HuH-7.5 (cell line): ENCODE data around the gene ATP8A2.
A peak's percentile ranks its signal among the peaks of the same experiment; 100 is the strongest.
"Not testable (repeated sequence)": the region's sequence is repeated elsewhere in the genome, so short reads cannot be mapped to it uniquely, and the experiment has no call there.

Experiments used
- DNase-seq: peaks from one replicate; pipeline ENCODE4 v3.0.0; 2011; ENCODE audit warnings: low spot score

ATP8A2 gene

DNA sequence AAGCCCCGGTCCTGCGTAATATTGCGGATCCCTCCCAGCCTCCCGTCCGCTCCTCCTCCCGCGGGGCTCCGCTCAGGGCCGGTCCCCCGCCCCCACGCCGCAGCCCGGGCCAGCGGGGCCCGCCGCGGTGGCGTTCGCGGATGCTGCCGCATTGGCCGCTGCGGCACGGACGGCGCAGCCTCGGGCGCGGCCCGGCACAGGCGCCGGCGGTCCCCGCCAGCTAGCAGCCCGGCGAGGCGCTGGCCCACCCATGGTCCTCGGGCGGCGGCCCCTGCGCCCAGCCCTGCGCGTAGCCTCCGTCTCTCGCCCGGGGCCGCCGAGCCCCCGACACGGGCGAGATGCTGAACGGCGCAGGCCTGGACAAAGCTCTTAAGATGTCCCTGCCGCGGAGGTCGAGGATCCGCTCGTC lies at the start of gene ATP8A2:
TSS of gene ATP8A2 (plus strand) at position 100 of the 409 bp plus-strand sequence. CDS start at position 339, 239 bp downstream.
- DNase-seq = no peak

GRCh38 chr13:25324100-25324499 lies 47.7 kb upstream of the ATP8A2 start:
- no peak for DNase-seq

- no peak for DNase-seq
Measured at GRCh38 chr13:25329706-25330105, 42.1 kb upstream of the ATP8A2 start.

- DNase-seq = no peak
Measured at GRCh38 chr13:25330541-25330940, 41.2 kb upstream of the ATP8A2 start.

GRCh38 chr13:25335856-25336255 lies 35.9 kb upstream of the ATP8A2 start:
- no peak for DNase-seq

DNA sequence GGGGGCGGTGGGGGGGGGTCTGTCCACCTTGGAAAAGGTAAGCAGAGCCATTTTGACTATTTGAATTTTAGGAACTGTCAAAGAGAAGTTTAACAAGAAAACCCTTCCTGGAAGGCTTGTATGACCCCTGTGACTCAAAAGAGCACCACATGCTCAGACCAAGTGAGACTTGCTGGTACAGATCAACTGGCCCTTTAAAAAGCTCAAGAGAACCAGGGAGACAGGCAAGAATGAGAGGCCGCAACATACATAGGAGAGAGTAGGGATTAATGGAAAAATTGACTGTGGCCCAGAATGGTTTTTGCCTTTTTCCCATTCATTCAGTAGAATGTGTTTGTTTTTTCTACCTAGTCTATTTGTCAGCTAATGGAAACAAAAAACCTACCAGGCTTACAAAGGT lies 26.2 kb upstream of the ATP8A2 start:
- DNase-seq = no peak

DNA sequence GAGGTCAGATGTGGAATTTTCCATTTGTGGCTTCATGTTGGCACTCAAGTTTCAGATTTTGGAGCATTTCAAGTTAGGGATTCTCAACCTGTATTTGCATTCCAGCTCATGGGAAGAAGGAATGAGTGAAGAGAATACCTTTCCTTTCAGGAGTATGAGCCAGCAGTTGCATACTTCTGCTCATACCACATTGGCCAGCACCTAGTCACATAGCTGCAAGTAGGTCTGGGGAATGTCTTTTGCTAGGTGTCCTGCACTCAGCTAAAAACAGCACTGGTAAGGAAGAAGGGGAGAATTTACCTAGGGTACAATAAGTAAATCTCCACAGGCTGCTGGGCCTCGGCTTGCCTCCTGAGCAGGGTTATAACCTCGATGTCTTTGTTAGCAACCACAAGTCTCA lies 24.6 kb upstream of the ATP8A2 start:
- no peak for DNase-seq

DNA sequence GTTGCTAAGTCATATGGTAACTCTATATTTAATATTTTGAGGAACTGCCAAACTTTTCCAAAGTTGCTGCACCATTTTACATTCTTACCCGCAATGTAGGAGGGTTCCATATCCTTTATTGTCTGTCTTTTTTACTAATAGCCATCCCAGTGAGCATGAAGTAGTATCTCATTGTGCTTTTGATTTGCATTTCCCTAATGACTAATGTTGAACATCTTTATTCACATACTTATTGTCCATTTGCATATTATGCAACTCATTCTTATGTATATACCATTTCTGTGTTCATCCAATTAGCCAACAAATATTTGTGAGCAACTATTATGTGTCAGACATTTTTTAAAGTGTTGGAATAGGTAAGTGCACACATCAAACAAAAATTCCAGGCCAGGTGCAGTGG lies 20.4 kb upstream of the ATP8A2 start:
- no peak for DNase-seq

DNA sequence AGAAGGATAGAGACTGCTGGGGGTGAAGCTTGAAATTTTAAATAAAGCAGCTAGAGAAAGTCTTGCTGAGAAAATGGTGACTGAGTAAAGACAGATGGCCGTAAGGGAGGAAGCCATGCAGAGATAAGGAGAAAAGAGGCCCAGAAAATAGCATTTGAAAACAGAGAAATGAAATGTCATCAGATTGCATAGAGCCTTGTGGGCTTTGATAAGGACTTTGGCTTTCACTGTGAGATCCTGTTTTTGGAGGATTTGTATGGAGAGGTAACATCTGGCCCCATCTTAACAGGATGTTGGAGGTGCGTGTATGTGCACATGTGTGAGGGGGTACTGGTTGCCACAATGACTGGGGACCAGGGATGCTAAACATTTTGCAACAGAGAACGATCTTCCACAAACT lies 19.5 kb upstream of the ATP8A2 start:
- no peak for DNase-seq

DNA sequence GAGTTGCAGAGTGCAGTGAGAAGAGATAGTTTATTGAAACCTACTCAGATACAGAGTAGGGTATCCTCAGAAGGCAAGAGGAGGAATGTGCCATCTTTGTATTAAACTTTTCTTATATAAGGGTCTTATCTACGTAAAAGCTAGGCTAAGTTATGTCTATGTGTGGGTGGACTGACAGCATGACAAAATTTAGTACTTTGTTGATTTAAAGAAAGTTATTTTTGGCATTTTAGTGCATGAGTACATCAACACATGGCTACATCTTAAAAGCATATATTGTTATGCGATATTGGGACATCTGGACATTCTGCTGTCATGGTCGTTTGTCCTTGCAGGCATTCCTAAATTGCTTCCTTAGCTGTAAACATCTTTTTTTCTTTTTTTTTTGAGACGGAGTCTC lies 19.0 kb upstream of the ATP8A2 start:
- no peak for DNase-seq

GRCh38 chr13:25353344-25353743 lies 18.4 kb upstream of the ATP8A2 start:
- DNase-seq = no peak

DNA sequence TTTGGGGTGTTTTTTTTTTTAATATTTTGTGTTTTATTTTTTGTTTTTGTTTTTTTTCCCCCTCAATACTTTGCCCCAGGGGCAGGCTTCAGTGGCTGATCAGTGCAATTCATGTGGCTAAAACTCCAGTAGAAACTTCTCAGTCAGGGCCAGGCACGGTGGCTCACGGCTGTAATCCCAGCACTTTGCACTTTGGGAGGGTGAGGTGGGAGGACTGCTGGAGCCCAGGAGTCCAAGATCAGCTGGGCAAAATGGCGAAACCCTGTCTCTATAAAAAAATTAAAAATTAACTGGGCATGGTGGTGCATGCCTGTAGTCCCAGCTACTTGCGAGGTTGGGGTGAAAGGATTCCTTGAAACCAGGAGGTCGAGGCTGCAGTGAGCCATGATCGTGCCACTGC lies 17.4 kb upstream of the ATP8A2 start:
- no peak for DNase-seq

DNA sequence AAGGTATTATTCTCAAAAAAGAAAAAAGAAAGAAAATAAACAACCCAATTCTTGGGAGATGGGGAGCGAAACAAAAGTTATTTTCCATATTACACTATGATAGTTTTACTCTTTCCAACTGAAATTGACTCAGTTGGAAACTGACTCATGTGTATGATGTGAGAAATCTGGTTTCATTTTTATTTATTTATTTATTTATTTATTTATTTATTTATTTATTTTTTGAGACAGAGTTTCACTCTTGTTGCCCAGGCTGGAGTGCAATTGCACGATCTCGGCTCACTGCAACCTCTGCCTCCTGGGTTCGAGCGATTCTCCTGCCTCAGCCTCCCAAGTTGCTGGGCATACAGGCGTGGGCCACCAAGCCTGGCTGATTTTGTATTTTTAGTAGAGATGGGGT lies 11.3 kb upstream of the ATP8A2 start:
- not testable (repeated sequence) for DNase-seq

- no peak for DNase-seq
Measured at GRCh38 chr13:25365720-25366235, 6.0 kb upstream of the ATP8A2 start.

GRCh38 chr13:25371158-25371874 lies 458 bp upstream of the ATP8A2 start:
- no peak for DNase-seq

DNA sequence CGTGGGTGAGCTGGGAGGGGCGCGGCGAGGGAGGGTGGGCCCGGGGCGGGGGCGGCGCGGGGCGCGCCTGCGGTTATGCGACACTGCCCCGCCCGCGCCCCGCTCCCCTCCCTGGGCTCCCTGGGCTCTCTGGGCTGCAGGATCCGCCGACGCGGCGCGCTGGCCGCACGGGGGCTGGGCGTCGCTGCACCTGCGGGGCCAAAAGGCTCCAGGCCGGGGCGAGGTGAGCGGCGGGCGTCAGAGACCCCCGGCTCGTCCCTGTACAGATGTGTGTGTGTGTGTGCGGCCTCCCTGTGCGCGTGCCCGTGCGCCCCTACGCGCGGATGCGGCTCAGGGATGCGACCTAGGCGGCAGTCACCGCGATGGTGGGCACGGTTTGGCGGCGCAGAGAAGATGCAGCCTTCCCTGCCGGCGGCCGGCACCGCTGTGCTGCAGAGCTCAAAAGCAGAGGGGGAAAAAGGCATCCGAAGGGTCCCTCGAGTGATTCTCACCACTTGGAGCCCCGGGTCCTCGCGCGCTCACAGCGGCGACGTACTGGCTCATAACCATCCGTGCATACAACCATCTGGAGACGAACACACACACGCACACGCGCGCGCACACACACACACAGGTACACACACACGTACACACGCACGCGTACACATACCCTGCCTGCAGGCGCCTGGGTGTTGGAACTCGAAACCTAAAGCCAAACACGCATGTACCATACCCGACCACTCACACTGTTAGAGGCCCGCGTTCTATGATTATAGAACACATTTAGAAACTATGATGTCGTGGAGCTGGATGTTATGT lies 709 bp downstream of the ATP8A2 start:
- DNase-seq = no peak

GRCh38 chr13:25375727-25376358 lies 4.1 kb downstream of the ATP8A2 start:
- DNase-seq = peak; percentile 45

DNA sequence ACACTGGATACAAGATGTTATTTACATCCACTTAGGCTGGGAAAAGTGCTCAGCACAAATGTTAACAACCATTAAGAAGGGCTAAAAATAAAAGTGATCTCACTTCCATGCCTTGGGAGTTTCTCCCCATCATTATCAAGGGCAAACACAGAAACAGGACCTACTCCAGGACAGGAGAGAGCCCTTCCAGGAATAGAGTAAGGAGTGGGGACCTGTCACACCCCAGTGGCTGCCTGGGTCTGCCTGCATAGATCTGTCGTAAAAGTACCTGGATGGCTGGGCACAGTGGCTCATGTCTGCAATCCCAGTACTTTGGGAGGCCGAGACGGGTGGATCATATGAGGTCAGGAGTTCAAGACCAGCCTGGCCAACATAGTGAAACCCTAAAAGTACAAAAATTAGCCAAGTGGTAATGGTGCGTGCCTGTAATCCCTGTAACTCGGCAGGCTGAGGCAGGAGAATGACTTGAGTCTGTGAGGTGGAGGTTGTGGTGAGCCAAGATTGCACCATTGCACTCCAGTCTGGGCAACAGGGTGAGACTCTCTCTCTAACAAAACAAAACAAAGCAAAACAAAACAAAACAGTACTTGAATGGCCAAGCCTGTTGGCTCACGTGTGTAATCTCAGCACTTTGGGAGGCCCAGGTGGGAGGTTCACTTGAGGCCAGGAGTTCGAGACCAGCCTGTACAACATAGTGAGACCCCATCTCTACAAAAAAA lies 5.6 kb downstream of the ATP8A2 start:
- no peak for DNase-seq

GRCh38 chr13:25378528-25378927 lies 6.8 kb downstream of the ATP8A2 start:
- no peak for DNase-seq

- no peak for DNase-seq
Measured at GRCh38 chr13:25379011-25379410, 7.2 kb downstream of the ATP8A2 start.

- no peak for DNase-seq
Measured at GRCh38 chr13:25380082-25380481, 8.3 kb downstream of the ATP8A2 start.

- no peak for DNase-seq
Measured at GRCh38 chr13:25380741-25381324, 9.1 kb downstream of the ATP8A2 start.
